Kidney epithelial cell (primary cell): ENCODE measurements around the gene ZNF181. TPM values are rescaled to one million over a fixed set of nuclear protein-coding genes. Genes with fewer than 3 reads are reported as not detected.

Experiments used
- DNase-seq: peaks from one replicate; pipeline ENCODE4 v3.0.0-alpha.2; 2010; ENCODE audit warnings: low read depth
- H3K27me3 ChIP-seq: 2 replicates; pipeline ENCODE4 v1.6.0; 2011; ENCODE audit warnings: low read length; ENCODE audit not compliant: control insufficient read depth, insufficient read depth
- H3K36me3 ChIP-seq: 2 replicates; pipeline ENCODE4 v1.5.1; 2011; ENCODE audit warnings: low read length; ENCODE audit not compliant: control insufficient read depth, insufficient read depth
- H3K4me3 ChIP-seq: 2 replicates; pipeline ENCODE4 v1.5.1; 2011; ENCODE audit warnings: low read depth, mild to moderate bottlenecking, control low read depth, low read length
- total RNA-seq: library from RNA; depleted of rRNA; stranded (reverse); fragments of >200 nt; gene quantifications from 2 replicates; pipeline ENCODE4 v1.2.3, GENCODE V29; 2015
- TF ChIP-seq, protein P1 (sequence below): IDR thresholded peaks from 2 replicates; pipeline ENCODE4 v1.5.1; 2011; ENCODE audit warnings: mild to moderate bottlenecking, moderate library complexity, low read length, control low read depth, inconsistent platforms; ENCODE audit not compliant: insufficient read depth, poor library complexity, severe bottlenecking

ZNF181 gene
- total RNA-seq, 1 donor from 2014 or later: 21.1 TPM

DNA sequence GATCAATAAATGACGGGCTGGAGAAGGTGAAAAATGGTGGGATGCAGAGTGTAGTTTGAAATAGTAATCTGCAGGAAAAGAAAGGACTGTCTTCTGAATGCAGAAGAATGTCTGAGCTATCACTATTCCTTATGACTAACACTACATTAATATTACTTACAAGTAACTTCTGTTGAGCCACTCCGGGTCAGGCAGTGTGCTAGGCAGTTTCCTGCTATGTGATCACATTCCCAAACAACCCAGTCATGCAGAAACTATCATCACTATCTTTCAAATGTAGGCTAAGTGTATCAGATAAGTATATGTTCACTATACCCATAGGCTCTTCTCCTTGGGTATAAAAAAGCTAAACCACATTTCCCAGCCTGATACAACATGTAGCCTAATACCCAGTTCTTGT, 32.3 kb downstream of the ZNF181 start:
- no peak for DNase-seq
- TF ChIP-seq, protein P1, sequence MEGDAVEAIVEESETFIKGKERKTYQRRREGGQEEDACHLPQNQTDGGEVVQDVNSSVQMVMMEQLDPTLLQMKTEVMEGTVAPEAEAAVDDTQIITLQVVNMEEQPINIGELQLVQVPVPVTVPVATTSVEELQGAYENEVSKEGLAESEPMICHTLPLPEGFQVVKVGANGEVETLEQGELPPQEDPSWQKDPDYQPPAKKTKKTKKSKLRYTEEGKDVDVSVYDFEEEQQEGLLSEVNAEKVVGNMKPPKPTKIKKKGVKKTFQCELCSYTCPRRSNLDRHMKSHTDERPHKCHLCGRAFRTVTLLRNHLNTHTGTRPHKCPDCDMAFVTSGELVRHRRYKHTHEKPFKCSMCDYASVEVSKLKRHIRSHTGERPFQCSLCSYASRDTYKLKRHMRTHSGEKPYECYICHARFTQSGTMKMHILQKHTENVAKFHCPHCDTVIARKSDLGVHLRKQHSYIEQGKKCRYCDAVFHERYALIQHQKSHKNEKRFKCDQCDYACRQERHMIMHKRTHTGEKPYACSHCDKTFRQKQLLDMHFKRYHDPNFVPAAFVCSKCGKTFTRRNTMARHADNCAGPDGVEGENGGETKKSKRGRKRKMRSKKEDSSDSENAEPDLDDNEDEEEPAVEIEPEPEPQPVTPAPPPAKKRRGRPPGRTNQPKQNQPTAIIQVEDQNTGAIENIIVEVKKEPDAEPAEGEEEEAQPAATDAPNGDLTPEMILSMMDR: no peak

DNA sequence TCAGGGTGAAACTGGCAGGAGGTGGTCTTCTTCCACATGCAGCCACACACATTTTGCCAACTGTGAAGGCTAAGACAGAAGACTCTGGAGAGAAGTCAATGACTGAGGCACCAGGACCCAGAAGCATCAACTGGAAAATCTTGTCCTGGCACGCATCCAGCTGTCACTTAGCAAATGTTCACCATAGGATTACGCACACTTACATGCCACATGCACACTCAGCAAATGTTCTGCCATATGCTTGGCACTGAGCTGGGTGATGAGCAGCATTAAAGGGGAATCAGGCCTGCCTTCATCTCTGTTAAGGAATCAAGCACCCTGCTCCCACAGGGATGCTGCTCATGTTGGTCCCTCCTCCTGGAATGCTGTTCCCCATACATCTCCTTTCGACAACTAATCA, 33.9 kb downstream of the ZNF181 start:
- TF ChIP-seq, protein P1: no peak
- H3K36me3 ChIP-seq: no peaks in the 10 kb centered on the region
- H3K4me3 ChIP-seq: no peak overlapping the region
- no peaks in the 10 kb centered on the region for H3K27me3 ChIP-seq
- DNase-seq: no peak

More for the DNA sequence above, 32.3 kb downstream of the ZNF181 start:
- Histone ChIP-seq H3K27me3 (no peaks in the 10 kb centered on the region), H3K4me3 (no peak overlapping the region), H3K36me3 (no peaks in the 10 kb centered on the region)

DNA sequence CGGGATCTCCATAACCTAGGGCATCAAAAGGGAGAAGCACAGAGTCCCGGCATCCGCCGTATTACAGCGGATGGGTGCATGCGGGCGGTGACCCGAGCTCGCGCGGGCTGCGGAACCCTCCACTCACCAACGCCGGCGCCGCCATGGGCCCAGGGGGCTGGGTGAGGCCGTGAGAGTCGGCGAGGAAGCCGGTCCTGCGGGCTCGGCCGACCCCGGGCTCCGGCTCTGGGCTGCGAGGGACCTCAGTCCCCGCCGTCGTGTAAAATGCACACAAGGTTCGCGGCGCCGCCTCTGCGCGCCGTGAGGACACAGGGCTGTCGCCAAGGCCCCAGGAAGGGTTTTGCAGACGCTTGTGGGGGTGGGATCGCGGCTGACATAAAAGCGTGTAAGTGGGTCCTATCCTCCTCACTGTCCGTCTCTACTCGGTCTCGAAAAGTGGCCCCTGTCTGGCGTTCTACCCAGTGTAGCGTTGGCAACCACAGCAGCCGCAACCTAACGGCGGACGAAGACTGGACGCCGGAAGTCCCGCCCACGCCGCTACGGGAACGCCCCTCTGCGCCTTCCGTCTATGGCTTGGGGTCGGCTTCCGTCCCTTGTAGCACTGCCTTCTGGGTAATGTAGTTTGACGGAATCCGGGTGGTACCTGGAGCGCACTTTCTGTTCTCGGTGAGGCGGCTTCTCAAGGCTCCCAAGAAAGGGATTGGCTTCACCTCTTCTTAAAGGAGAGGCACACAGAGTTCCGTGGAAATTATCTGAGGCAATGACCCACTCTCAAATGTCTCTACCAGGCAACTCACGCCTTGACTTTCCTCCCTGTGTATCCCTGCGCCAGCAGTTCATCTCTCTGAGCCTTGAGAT, 38.9 kb downstream of the ZNF181 start, which contains the start of gene ZNF599:
Gene ZNF599, minus strand, starts transcription at position 519 of the 858 bp plus-strand sequence. Its CDS starts 374 bp downstream, at position 145.
- peak within 1 kb of the TSS; percentile 78 for H3K4me3 ChIP-seq
- H3K36me3 ChIP-seq: no peaks in the 10 kb centered on the region
- peak; percentile 65 for DNase-seq
- TF ChIP-seq, protein P1: no peak
- H3K27me3 ChIP-seq: no peaks in the 10 kb centered on the region

- TF ChIP-seq, protein P1: no peak
- Histone ChIP-seq H3K27me3 (no peaks in the 10 kb centered on the region), H3K36me3 (no peaks in the 10 kb centered on the region), H3K4me3 (no peak overlapping the region)
- no peak for DNase-seq
Measured at GRCh38 chr19:34773555-34773864, 39.5 kb downstream of the ZNF181 start.

DNA sequence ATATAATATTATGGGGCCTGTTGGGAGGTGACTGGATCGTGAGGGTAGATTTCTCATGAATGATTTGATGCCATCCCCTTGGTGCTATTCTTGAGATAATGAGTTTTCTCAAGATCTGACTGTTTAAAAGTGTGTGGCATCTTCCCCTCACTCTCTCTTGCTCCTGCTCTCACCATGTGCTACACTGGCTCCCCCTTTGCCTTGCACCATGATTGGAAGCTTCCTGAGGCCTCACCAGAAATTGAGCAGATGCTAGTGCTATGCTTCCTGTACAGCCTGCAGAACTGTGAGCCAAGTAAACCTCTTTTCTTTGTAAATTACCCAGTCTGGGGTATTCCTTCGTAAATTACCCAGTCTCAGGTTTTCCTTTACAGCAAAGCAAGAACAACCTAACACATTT, 40.8 kb downstream of the ZNF181 start:
- TF ChIP-seq, protein P1: no peak
- Histone ChIP-seq H3K4me3 (no peak overlapping the region), H3K36me3 (no peaks in the 10 kb centered on the region), H3K27me3 (no peaks in the 10 kb centered on the region)
- DNase-seq: no peak

DNA sequence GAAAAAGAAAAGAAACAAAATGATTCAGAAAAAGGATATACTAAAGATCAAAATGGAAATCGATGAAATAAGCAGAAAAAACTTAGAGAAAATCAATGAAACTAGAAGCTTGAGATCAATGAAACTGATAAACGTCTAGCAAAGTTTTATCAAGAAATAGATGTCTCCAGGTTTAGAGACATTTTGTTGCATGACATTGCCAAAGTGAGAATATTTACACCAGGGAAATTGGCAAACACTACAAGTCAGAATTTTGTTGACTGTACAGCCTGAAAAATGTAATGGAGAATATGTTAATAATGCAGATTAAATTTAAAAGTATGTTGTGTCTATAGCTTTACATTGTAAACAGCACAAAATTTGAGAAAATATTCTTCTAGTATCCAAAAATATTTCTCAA, 44.3 kb downstream of the ZNF181 start:
- no peak for DNase-seq
- H3K27me3 ChIP-seq: no peaks in the 10 kb centered on the region
- TF ChIP-seq, protein P1: no peak
- H3K4me3 ChIP-seq: no peak overlapping the region
- H3K36me3 ChIP-seq: no peaks in the 10 kb centered on the region
